ENCODE results near the gene TANGO2. TPM values are rescaled to one million over a fixed set of nuclear protein-coding genes. Genes with fewer than 3 reads are reported as not detected.
A peak's percentile ranks its signal among the peaks of the same experiment; 100 is the strongest.

Gene TANGO2
- polyA plus RNA-seq, 1 of the 3 experiments (the other 2 are of a cell fraction), result 20.7 TPM

- H3K4me3 ChIP-seq (ENCODE audit: low read depth in 2 of 2, low read length in 1 of 2), result peak overlapping the region; percentile 90 to 96; a peak in 2 of 4 replicates
- H2AFZ ChIP-seq (ENCODE audit: low read depth), result 0 out of 2 replicates have a peak overlapping the region, but pooled peaks have one; percentile 76
- WGBS (ENCODE audit: low lambda C conversion rate), result 80% methylated on average over 3 of the region's 8 CpGs
- peaks cover 5% of the 10 kb centered on the region for H3F3A ChIP-seq (replicated peaks; ENCODE audit: insufficient read depth)
- no peaks in the 10 kb centered on the region for H3K36me3 ChIP-seq (replicated peaks in 1 of 2; ENCODE audit: control insufficient read depth in 1 of 2, insufficient read depth in 2 of 2, low read length in 1 of 2)
- TF ChIP-seq TAF1 (IDR thresholded peaks at IDR 0.05; ENCODE audit: borderline replicate concordance, low read depth, low read length) (no peak), TEAD4 (IDR thresholded peaks at IDR 0.05; ENCODE audit: borderline replicate concordance, insufficient read depth) (no peak)
- no peaks in the 10 kb centered on the region for H3K9me3 ChIP-seq
- no peaks in the 10 kb centered on the region for H3K27me3 ChIP-seq (ENCODE audit: insufficient read depth)
- H4K20me1 ChIP-seq (ENCODE audit: insufficient read depth), result 0 out of 2 replicates have a peak, but pooled peaks cover 4% of the 10 kb centered on the region
- CTCF ChIA-PET, result interaction anchor here (0.6 to 6.5 kb wide), 6 partner anchors 11 to 82 kb away, joined by 3 to 46 read pairs (median 4); no protein-coding TSS in a partner anchor
- peak overlapping the region; percentile 63 for H3K9ac ChIP-seq
- H3K79me2 ChIP-seq (ENCODE audit: insufficient read depth), result peaks cover 36% of the 10 kb centered on the region
- no peak overlapping the region; a peak in 1 of 4 replicates for H3K27ac ChIP-seq (ENCODE audit: low read depth in 2 of 2, low read length in 1 of 2)
- POLR2A ChIA-PET, result interaction anchor here (2.0 kb wide), 1 partner anchor 34 kb away, joined by 5 read pairs; no protein-coding TSS in a partner anchor
- peaks cover 0 to 37% of the 10 kb centered on the region in 2 experiments; a peak in 1 of 4 replicates for H3K4me1 ChIP-seq (ENCODE audit: control insufficient read depth in 1 of 2, insufficient read depth in 2 of 2, low read depth in 1 of 2, low read length in 1 of 2)
- DNase-seq, result no peak
- H3K4me2 ChIP-seq, result peak overlapping the region; percentile 85
- no peaks in the 10 kb centered on the region for H3K9me2 ChIP-seq
Observed at GRCh38 chr22:20019661-20020532, 1.0 kb upstream of the TANGO2 start.

GRCh38 chr22:20021196-20022181 lies 579 bp downstream of the TANGO2 start:
- DNase-seq, result peak; percentile 75
- peak overlapping the region; percentile 90 to 96 for H3K4me3 ChIP-seq (ENCODE audit: low read depth in 2 of 2, low read length in 1 of 2)
- 8% methylated on average over 8 of the region's 36 CpGs for WGBS (ENCODE audit: low lambda C conversion rate)
- peaks cover 51% of the 10 kb centered on the region for H3K79me2 ChIP-seq (ENCODE audit: insufficient read depth)
- ChIA-PET CTCF (interaction anchor here (1.0 to 6.5 kb wide), 10 partner anchors 9 to 80 kb away, joined by 3 to 46 read pairs (median 4); no protein-coding TSS in a partner anchor), POLR2A (interaction anchor here (0.6 to 2.0 kb wide), 5 partner anchors 8 to 60 kb away, joined by 3 to 5 read pairs (median 3); no protein-coding TSS in a partner anchor)
- H3K4me1 ChIP-seq (ENCODE audit: control insufficient read depth in 1 of 2, insufficient read depth in 2 of 2, low read depth in 1 of 2, low read length in 1 of 2), result peaks cover 0 to 27% of the 10 kb centered on the region in 2 experiments; a peak in 1 of 4 replicates
- 0 out of 2 replicates have a peak, but pooled peaks cover 10% of the 10 kb centered on the region for H4K20me1 ChIP-seq (ENCODE audit: insufficient read depth)
- no peaks in the 10 kb centered on the region for H3K9me2 ChIP-seq
- no peaks in the 10 kb centered on the region for H3K36me3 ChIP-seq (replicated peaks in 1 of 2; ENCODE audit: control insufficient read depth in 1 of 2, insufficient read depth in 2 of 2, low read length in 1 of 2)
- peak overlapping the region; percentile 71 for H2AFZ ChIP-seq (ENCODE audit: low read depth)
- H3F3A ChIP-seq (replicated peaks; ENCODE audit: insufficient read depth), result no peaks in the 10 kb centered on the region
- peak overlapping the region; percentile 89 for H3K4me2 ChIP-seq
- H3K9me3 ChIP-seq, result no peaks in the 10 kb centered on the region
- H3K9ac ChIP-seq, result peak overlapping the region; percentile 79
- no peaks in the 10 kb centered on the region for H3K27me3 ChIP-seq (ENCODE audit: insufficient read depth)
- H3K27ac ChIP-seq (ENCODE audit: low read depth in 2 of 2, low read length in 1 of 2), result peak overlapping the region; percentile 32 to 50; a peak in 2 of 4 replicates
- TF ChIP-seq MAX (IDR thresholded peaks at IDR 0.05; ENCODE audit: low read depth) (0 out of 2 replicates have a peak, but pooled peaks have one; percentile 15), JUND (IDR thresholded peaks at IDR 0.05) (no peak), CTCF (IDR thresholded peaks at IDR 0.05) (0 out of 2 replicates have a peak, but pooled peaks have one; percentile 18), FOXJ3 (CRISPR knock-in tag; IDR thresholded peaks at IDR 0.05) (no peak), MXI1 (IDR thresholded peaks at IDR 0.05; ENCODE audit: low read depth, low read length) (peak; percentile 41; the same call in 1 of the 2 replicates), FOXM1 (IDR thresholded peaks at IDR 0.05; ENCODE audit: low read depth) (no peak), EZH2phosphoT487 (IDR thresholded peaks at IDR 0.05; ENCODE audit: borderline replicate concordance, low read depth) (no peak), NRF1 (IDR thresholded peaks at IDR 0.05; ENCODE audit: low read depth, low read length) (no peak), USF2 (IDR thresholded peaks at IDR 0.05; ENCODE audit: borderline replicate concordance, low read depth, low read length) (no peak), REST (IDR thresholded peaks at IDR 0.05; ENCODE audit: low read depth, low read length) (no peak)
